Skin of body (tissue), 3 donors: Measurements from ENCODE around the gene MTHFD1L. TPM values are rescaled to one million over a fixed set of nuclear protein-coding genes. Genes with fewer than 3 reads are reported as not detected.

ENCODE experiments used
- DNase-seq: peaks from one replicate; lab custom pipeline; 2025; lab: John Stamatoyannopoulos, UW
- small RNA-seq: library from RNA; depleted of rRNA; stranded (forward); fragments of <200 nt; gene quantifications from one replicate; pipeline ENCODE3, GENCODE V24; 2014; ENCODE audit warnings: low replicate concordance
- total RNA-seq: library from RNA; depleted of rRNA; stranded (reverse); fragments of >200 nt; gene quantifications from one replicate; pipeline ENCODE4 v1.2.3, GENCODE V29; 2014

Gene MTHFD1L
- total RNA-seq, 1 donor from 2014 or later: 12.2 TPM

- DNase-seq: no peak
Observed at GRCh38 chr6:151149793-151150192, 284.3 kb downstream of the MTHFD1L start.

Small RNA genes lying within 50 kb of the gene (small RNA-seq; reads per million reads assigned to genes)
- not detected for gene RNU6-302P
